ENCODE results near the gene KHNYN. TPM values are rescaled to one million over a fixed set of nuclear protein-coding genes. Genes with fewer than 3 reads are reported as not detected.
A peak's percentile ranks its signal among the peaks of the same experiment; 100 is the strongest.

The KHNYN gene
- total and polyA plus RNA-seq, 2 experiments from 2014 or later = 35.7 to 90.7 TPM

DNA sequence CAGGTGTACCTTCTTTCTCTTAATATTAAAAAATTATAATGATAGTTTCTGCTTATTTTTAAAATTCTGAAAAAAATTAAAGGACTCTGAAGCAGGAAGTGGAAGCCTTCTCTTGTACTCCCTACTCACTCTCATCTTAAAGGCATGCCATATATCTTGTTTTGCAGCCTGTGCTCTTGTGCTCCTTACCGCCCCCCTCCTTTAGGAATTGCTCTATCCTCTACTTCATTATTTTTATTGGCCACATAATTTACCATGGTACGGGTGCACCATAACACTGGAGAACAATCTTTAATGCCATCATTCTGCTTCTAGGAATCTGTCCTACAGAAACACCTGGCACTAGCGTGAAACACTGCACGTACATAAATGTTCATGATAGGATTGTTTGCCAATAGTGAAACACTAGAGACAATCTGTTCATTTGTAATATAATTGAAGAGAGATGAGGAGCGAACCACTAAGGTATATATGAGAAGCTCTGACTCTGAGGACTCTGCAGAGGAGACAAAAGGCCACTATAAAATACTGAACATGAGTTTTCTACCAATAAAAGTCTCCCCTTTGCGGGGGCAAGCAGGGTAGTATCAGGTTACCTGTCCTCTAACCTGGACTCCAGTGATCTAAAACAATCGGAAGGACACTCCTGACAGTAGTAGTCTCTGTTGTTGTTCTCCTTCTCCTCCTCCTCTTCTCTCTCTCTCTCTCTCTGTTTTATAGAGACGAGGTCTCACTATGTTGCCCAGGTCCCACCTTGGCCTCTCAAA lies 37.2 kb upstream of the KHNYN start:
- H3K36me3 ChIP-seq = no peaks in the 10 kb centered on the region
- no peaks in the 10 kb centered on the region for H3K27me3 ChIP-seq
- peak in 1 of 2 donors; percentile 73 for DNase-seq (ENCODE audit: low read depth in 1 of 2, low spot score in 1 of 2)
- no peak overlapping the region for H3K4me3 ChIP-seq
- H3K9me3 ChIP-seq (ENCODE audit: low read depth) = no peaks in the 10 kb centered on the region
- TF ChIP-seq, protein P1, sequence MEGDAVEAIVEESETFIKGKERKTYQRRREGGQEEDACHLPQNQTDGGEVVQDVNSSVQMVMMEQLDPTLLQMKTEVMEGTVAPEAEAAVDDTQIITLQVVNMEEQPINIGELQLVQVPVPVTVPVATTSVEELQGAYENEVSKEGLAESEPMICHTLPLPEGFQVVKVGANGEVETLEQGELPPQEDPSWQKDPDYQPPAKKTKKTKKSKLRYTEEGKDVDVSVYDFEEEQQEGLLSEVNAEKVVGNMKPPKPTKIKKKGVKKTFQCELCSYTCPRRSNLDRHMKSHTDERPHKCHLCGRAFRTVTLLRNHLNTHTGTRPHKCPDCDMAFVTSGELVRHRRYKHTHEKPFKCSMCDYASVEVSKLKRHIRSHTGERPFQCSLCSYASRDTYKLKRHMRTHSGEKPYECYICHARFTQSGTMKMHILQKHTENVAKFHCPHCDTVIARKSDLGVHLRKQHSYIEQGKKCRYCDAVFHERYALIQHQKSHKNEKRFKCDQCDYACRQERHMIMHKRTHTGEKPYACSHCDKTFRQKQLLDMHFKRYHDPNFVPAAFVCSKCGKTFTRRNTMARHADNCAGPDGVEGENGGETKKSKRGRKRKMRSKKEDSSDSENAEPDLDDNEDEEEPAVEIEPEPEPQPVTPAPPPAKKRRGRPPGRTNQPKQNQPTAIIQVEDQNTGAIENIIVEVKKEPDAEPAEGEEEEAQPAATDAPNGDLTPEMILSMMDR (IDR thresholded peaks at IDR 0.05; ENCODE audit: low read depth, low read length) = peak; percentile 33
- peaks cover 10% of the 10 kb centered on the region for H3K4me1 ChIP-seq (ENCODE audit: low read depth)
- no peak overlapping the region for H3K27ac ChIP-seq

DNA sequence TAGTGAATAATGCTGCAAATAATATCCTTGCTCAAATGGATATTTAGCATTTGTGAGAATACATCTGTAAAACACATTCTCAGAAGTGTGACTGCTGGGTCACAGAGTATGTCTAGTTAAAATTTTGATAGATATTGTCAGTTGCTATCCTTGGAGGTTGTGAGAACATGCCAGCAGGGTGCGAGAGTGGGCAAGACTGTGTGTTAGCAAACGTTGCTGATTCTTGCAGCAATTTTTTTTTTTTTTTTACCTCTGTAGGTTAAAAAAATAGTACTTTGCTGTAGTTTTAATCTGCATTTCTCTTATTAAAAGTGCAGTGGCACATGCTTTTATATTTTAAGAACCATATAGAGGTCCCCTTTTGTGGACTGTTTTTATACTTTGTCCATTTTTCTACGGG lies 35.5 kb upstream of the KHNYN start:
- TF ChIP-seq, protein P1 (IDR thresholded peaks at IDR 0.05; ENCODE audit: low read depth, low read length) = no peak
- no peaks in the 10 kb centered on the region for H3K36me3 ChIP-seq
- H3K27ac ChIP-seq = no peak overlapping the region
- no peak overlapping the region for H3K4me3 ChIP-seq
- no peaks in the 10 kb centered on the region for H3K27me3 ChIP-seq
- H3K4me1 ChIP-seq (ENCODE audit: low read depth) = peaks cover 19% of the 10 kb centered on the region
- DNase-seq (ENCODE audit: low read depth in 1 of 2, low spot score in 1 of 2) = no peak
- no peaks in the 10 kb centered on the region for H3K9me3 ChIP-seq (ENCODE audit: low read depth)

DNA sequence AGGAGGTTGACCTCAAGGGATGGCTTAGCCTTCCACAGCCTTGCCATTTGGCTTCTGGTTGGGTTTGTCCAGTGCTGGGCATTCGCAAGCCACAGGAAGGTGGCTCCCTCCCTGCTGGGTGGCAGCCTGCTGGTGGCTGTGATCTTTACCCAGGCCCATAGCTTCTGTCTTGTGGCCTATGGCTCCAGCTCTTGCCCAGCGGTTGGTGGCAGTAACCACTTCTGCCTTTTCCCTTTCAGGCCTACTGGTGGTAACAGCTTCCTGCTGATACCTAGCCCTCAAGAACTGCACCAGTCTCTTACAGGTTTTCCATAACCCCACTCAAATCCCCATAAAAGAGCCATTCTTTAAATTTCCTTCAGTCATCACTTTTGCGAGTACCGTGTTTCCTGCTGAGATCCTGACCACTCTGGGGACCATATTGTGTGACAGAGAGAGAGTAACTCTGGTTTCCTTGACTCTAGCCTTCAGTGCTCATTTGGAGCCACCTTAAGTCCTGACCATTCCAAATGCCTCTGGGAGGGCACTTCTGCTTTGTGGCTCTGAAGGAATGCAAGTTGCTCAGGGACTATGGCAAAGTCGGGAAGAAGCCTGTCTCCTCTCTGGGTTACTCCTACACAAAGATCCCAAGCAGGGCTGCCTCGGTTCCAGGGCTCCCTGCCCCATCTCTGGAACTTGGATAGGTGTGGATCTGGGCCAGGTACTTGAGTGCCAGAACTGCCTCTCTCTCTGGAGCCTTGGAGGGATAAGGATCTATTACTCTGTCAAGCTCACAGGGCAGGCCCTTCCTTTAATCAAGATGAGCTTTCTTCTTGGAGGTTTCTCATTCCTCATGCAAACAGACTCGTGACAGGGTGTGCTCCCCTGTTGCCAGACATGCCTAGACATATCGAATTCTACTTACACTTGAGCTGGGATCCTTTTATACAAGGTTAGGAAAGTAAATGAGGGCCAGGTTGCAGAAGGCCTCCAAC lies 33.9 kb upstream of the KHNYN start:
- H3K27me3 ChIP-seq = no peaks in the 10 kb centered on the region
- H3K4me3 ChIP-seq = no peak overlapping the region
- no peak overlapping the region for H3K27ac ChIP-seq
- peak in 1 of 2 donors; percentile 32 for DNase-seq (ENCODE audit: low read depth in 1 of 2, low spot score in 1 of 2)
- H3K36me3 ChIP-seq = no peaks in the 10 kb centered on the region
- no peaks in the 10 kb centered on the region for H3K9me3 ChIP-seq (ENCODE audit: low read depth)
- peaks cover 29% of the 10 kb centered on the region for H3K4me1 ChIP-seq (ENCODE audit: low read depth)
- TF ChIP-seq, protein P1 (IDR thresholded peaks at IDR 0.05; ENCODE audit: low read depth, low read length) = no peak

DNA sequence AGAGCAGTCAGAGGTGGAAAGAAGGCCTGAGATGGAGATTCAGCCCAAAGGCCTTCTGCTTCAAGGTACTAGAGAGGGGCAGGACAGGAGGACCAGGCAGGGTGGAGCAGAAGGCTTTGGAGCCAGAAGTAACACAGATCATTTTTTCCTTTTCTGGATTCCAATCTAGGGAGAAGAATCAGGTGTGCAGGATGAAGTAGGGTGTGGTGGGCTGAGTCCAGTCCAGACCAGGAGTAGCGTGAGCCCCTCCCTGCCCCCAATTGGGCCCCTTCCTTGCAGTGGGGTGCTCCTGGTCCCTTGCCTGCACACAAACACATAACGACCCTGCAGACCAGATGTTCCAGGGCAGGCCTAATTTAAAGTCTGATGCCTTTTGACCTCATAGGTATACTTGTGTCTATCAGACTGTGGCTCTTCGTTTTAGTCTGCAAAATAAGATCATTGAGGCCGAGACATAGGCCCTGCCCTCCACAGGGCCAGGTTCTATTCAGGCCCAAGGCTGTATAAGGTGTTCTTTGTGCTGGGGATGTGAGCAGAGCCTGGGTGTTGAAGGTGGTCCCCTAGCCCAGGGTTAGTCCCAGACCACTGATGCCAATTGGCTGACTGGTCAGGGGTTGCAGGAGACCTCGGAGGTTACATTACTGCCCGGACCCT lies 32.0 kb upstream of the KHNYN start:
- no peak for DNase-seq (ENCODE audit: low read depth in 1 of 2, low spot score in 1 of 2)
- Histone ChIP-seq H3K27me3 (no peaks in the 10 kb centered on the region), H3K9me3 (ENCODE audit: low read depth) (no peaks in the 10 kb centered on the region), H3K4me1 (ENCODE audit: low read depth) (peaks cover 25% of the 10 kb centered on the region), H3K27ac (peak overlapping the region; percentile 69), H3K4me3 (no peak overlapping the region), H3K36me3 (no peaks in the 10 kb centered on the region)
- TF ChIP-seq, protein P1 (IDR thresholded peaks at IDR 0.05; ENCODE audit: low read depth, low read length) = no peak

DNA sequence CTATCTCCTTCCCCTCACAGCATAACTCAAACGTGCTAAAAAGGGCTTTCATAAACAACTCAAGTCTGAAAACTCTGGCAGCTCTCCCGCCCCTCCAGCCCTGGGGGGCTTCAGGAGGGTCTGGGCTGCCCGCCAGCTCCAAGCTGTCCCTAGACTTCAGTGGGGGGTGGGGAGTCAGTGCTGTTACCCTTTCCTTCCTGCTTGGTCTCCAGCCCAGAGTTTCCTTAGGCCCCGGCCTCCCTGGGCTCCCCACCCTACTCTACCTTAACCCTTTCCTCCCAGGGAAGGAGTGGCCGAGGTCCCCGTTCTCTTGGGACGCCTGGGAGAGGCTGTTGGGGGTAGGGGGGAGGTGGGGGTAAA lies 31.5 kb upstream of the KHNYN start:
- Histone ChIP-seq H3K27ac (peak overlapping the region; percentile 69), H3K36me3 (no peaks in the 10 kb centered on the region), H3K9me3 (ENCODE audit: low read depth) (no peaks in the 10 kb centered on the region), H3K4me3 (peak overlapping the region; percentile 61), H3K27me3 (no peaks in the 10 kb centered on the region), H3K4me1 (ENCODE audit: low read depth) (peaks cover 30% of the 10 kb centered on the region)
- DNase-seq (ENCODE audit: low read depth in 1 of 2, low spot score in 1 of 2) = peak; percentile 52 to 79
- TF ChIP-seq, protein P1 (IDR thresholded peaks at IDR 0.05; ENCODE audit: low read depth, low read length) = no peak
